ENCODE results near the gene ZSWIM1.

The ZSWIM1 gene

DNA sequence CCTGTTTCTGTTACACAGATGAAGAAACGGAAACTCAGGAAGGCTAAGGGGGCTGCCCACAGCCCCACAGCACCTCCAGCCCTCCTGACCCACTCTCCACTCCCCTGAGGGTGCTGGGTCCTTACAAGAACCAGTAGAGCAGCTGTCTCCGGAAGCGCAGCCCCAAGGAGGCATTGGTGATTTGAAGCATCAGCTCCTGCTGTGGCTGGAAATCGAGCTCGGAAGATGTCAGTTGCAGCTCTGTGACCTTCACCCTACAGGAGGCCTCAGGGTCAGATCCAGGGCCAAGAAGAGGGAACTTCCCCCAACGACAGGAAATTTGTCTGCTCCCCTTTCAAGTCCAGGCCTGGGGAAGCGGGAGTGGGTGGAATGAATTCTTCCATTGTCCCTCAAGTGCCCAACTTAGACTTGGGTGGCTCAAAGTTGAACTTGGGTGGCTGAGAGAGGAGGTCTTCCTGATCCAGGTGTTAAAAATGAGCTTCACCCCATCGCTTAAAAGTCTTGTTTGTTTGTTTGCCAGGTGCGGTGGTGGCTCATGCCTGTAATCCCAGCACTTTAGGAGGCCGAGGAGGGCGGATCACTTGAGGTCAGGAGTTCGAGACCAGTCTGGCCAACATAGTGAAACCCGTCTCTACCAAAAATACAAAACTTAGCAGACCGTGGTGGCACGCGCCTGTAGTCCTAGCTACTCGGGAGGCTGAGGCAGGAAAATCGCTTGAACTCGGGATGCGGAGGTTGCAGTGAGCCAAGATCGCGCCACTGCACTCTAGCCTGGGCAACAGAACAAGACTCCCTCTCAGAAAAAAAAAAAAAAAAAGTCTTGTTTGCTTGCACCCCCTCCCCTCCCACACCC is 29.0 kb downstream of the ZSWIM1 start:
- peak overlapping the region; percentile 38 for H3K4me3 ChIP-seq (replicated peaks; ENCODE audit: low read depth, low read length)
- TF ChIP-seq, protein P1, sequence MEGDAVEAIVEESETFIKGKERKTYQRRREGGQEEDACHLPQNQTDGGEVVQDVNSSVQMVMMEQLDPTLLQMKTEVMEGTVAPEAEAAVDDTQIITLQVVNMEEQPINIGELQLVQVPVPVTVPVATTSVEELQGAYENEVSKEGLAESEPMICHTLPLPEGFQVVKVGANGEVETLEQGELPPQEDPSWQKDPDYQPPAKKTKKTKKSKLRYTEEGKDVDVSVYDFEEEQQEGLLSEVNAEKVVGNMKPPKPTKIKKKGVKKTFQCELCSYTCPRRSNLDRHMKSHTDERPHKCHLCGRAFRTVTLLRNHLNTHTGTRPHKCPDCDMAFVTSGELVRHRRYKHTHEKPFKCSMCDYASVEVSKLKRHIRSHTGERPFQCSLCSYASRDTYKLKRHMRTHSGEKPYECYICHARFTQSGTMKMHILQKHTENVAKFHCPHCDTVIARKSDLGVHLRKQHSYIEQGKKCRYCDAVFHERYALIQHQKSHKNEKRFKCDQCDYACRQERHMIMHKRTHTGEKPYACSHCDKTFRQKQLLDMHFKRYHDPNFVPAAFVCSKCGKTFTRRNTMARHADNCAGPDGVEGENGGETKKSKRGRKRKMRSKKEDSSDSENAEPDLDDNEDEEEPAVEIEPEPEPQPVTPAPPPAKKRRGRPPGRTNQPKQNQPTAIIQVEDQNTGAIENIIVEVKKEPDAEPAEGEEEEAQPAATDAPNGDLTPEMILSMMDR (IDR thresholded peaks at IDR 0.05; ENCODE audit: low read length, missing control alignments): no peak
- DNase-seq (ENCODE audit: low read depth): no peak

DNA sequence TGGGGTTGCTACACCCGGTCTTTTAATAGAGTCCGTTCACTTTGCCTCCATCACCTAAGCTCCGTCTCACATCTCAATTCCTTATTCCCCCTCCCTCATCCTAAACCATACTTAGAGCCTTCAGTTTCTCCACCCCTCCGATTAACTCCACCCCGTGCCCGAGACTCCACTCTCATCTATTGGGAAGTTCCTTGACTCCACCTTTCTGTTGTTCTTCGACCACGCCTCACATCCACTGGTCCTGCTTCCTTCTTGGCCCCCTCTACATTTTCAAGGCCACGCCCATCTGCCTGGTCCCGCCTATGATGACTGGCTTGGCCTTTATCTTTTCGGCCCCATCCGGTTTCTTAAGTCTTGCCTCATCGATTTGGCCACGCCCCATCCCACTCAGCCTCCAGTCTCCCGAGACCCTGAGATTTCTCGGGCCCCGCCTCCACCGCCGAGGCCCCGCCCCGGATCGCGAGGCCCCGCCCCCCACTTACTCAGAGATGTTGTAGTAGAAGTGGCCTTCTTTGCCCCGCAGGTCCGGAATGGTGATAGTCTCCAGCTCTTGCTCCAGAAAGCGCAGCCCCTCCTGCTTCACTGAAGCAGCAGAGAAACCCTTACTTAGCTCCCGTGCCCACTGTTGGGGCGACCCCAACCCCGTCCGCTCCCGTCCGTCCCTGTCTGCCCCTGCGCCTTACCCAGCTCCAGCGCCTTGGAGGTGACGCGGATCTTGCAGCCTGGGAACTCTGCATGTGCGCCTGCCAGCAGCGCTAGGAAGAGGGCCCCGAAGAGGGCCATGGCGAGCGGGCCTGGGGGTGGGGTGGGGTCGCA is 29.9 kb downstream of the ZSWIM1 start:
- peak; percentile 100 for DNase-seq (ENCODE audit: low read depth)
- TF ChIP-seq, protein P1 (IDR thresholded peaks at IDR 0.05; ENCODE audit: low read length, missing control alignments): no peak
- H3K4me3 ChIP-seq (replicated peaks; ENCODE audit: low read depth, low read length): peak overlapping the region; percentile 71

DNA sequence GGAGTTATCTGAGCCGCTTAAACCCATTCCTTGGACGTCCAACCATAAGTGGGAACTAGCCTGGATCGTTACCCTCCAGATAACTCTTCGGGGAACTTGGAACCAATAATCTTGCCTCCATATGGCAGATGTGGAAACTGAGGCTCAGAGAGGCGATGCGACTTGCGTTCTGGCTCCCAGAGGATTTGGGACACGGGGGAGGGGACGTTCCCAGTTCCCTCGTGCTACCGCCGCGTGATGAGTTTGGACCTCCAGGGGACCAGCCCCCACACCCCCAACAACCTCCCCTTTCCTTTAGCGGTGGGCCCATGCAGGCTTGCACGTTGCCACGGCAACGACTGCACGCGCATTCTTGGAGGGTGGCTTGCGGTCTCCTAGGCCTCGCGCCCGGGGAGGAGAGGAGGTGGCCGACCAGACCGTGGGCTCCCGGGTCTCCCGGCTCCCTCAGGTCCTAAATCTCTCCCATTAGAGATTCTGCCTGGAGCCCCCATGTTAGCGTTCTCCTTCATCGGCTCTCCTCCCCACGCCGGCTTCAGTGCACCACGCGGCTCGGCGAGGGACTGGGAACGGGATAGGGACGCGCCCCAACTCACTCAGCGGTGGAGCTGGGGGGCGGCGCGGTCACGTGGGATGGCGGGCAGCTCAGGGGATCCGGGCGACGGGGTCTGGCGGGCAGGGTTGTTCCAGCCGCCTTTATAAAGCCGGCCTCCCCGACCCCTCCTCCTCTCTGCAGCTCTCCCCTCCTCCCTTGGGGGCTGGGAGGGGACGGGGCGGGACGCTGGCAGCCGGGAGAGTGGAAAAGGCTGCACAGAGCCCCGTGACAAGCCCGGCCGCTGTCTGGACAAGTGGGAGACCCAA is 30.7 kb downstream of the ZSWIM1 start, which contains the start of gene PLTP:
PLTP (minus strand) TSS at position 670 of the 858 bp plus-strand sequence. CDS start 703 bp downstream, outside the sequence.
- peak within 1 kb of the TSS; percentile 71 for H3K4me3 ChIP-seq (replicated peaks; ENCODE audit: low read depth, low read length)
- TF ChIP-seq, protein P1 (IDR thresholded peaks at IDR 0.05; ENCODE audit: low read length, missing control alignments): no peak
- peak; percentile 75 for DNase-seq (ENCODE audit: low read depth)

DNA sequence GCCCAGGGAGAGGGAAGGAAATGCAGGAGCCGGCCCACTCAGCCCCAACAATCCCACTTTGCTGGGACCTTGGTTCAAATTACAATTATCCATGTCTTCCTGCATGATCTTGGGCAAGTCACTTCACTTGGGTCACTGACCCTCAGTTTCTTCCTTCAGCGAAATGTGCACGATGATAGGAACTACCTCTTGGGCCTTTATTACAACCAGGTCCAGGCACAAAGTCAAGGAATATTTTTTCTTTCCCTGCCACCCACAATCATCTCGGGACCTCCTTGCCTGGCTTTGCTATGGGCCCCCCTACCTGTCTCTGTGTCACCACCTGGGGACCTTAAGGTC is 31.3 kb downstream of the ZSWIM1 start:
- TF ChIP-seq, protein P1 (IDR thresholded peaks at IDR 0.05; ENCODE audit: low read length, missing control alignments): no peak
- DNase-seq (ENCODE audit: low read depth): no peak
- peak overlapping the region; percentile 71 for H3K4me3 ChIP-seq (replicated peaks; ENCODE audit: low read depth, low read length)

DNA sequence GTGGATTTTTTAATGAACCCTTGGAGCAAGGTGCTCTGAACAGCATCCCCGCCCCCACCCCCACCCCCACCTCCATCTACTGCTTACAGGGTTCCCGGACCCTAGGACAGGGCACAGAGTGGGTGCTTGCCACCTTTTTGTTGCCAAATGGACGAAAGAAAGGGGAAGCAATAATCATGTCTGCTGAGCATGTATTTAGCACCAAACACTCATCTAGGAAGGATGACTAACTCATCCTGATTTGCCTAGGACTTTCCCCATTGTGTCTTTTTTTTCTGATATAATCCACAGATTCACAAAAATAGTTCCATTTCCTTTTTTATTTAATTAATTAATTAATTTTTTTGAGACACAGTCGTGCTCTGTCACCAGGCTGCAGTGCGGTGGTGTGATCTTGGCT is 32.1 kb downstream of the ZSWIM1 start:
- DNase-seq (ENCODE audit: low read depth): peak; percentile 31
- no peak overlapping the region for H3K4me3 ChIP-seq (replicated peaks; ENCODE audit: low read depth, low read length)
- TF ChIP-seq, protein P1 (IDR thresholded peaks at IDR 0.05; ENCODE audit: low read length, missing control alignments): no peak

DNA sequence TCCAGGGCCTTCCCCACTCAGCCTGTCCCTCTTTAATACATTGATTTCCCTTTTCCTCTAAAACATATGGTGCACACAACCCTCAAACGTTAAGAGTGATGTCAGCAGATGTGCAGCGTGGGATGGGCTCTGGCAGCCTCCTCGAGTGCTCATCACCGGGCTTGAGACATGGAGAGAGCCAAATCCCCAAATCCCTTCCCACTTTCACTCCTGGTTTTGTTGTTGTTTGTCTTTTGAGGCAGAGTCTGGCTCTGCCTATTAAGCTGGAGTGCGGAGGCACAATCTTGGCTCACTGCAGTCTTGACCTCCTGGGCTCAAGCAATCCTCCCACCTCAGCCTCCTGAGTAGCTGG is 36.7 kb downstream of the ZSWIM1 start:
- TF ChIP-seq, protein P1 (IDR thresholded peaks at IDR 0.05; ENCODE audit: low read length, missing control alignments): no peak
- peak; percentile 78 for DNase-seq (ENCODE audit: low read depth)
- no peak overlapping the region for H3K4me3 ChIP-seq (replicated peaks; ENCODE audit: low read depth, low read length)
